Activated T-cell treated with anti-CD3 and anti-CD28 coated beads for 4 hours (primary cell): ENCODE results near the gene MED8.
A peak's percentile ranks its signal among the peaks of the same experiment; 100 is the strongest.
"Not testable (repeated sequence)": the region's sequence is repeated elsewhere in the genome, so short reads cannot be mapped to it uniquely, and the experiment has no call there.

Source experiments
- DNase-seq: peaks from one replicate; pipeline ENCODE4 v3.0.0-alpha.2; 2020

The MED8 gene

DNA sequence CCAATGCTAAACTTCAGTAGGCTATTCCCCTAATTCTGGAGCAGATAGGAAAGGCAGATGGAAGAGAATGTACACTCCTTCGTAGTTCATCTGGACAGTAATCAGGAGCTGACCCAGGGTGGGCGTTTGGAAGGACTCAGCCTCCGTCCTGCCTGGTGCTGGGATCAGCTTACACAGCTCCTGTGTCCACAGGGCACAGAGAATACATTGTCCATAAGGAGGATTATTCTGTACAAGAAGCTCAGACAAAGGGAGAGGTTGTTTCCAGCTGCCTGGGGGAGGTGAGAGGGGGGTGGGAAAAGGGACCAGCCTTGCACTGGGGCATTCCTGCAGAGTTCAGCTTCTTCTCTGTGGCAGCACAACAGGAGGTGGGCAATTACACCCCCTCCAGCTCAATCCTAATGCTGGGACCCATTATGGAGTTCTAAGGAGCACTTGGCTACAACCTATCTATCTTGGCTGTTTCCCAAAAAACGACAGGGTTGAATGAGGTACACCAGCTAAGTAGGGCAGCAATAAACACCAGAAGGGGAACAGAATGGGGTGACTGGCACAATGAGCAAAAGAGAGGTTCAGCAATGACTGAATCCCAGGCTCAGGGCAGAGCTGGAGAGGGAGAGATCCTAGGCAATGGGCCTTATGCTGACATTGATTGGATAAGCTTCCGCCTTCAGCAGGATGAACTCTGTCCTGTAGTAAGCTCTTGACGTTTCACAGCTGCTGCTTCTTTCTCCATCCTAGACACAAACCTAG is 7.4 kb downstream of the MED8 start:
- no peak for DNase-seq

GRCh38 chr1:43381612-43382011 is 8.0 kb downstream of the MED8 start:
- DNase-seq: no peak

- DNase-seq: no peak
These were observed 10.1 kb downstream of the MED8 start for GRCh38 chr1:43379476-43379875.

- no peak for DNase-seq
These were observed 11.8 kb downstream of the MED8 start for GRCh38 chr1:43377831-43378230.

DNA sequence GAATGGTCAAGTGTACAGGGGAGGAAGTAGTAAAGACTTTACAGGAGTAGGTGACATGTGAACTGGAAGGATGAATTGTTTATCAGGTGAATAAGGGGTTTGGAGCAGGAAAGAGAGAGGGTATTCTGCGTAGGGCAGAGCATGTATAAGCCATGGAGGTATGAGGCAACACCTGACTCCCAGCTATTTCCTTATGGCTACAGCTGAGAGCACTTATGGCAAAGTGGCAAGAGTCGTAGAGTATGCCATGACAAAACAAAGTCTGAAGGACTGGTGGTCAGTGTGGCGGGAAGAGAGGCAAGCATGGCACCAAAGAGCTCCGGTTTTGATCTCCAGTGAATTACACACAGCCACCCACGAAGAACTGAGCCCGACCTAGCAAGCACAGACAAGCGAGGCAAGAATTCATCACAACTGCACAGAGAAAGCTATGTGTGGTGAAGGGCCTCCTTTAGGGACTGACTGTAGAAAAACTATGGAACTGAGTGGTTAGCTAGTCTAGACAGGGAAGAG is 12.8 kb downstream of the MED8 start:
- DNase-seq: no peak

- DNase-seq: no peak
These were observed 16.3 kb downstream of the MED8 start for GRCh38 chr1:43373066-43373940.

- DNase-seq: no peak
These were observed 17.4 kb downstream of the MED8 start for GRCh38 chr1:43372172-43372571.

DNA sequence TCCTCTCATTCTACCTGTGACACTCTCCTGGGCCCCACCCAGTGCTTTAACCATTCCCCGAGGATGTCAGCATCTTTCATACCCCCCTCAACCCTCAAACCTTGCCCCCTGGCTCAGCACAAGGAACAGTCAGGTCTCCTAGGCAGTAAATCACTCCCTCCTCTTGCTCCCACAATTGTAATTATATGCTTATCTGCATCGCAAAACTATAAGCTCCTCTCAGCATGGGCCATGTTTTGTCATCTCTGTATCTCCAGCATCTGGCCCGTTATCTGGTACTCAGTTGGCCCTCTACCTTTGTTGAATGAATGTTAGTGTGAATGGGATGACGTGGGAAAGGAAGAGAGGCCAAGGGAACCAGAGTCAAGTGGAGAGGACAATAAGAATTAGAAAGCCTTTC is 19.0 kb downstream of the MED8 start:
- no peak for DNase-seq

DNA sequence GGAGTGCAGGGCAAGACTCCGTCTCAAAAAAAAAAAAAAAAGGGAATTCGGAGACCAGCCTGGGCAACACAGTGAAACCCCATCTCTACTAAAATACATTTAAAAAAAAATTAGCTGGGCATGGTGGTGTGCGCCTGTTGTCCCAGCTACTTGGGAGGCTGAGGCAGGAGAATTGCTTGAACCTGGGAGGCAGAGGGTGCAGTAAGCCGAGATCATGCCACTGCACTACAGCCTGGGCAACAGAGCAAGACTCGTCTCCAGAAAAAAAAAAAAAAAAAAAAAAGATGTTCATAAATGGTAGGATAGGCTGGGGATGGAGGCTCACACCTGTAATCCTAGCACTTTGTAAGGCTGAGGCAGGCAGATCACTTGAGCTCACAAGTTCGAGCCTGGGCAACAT is 19.8 kb downstream of the MED8 start:
- DNase-seq: not testable (repeated sequence)

DNA sequence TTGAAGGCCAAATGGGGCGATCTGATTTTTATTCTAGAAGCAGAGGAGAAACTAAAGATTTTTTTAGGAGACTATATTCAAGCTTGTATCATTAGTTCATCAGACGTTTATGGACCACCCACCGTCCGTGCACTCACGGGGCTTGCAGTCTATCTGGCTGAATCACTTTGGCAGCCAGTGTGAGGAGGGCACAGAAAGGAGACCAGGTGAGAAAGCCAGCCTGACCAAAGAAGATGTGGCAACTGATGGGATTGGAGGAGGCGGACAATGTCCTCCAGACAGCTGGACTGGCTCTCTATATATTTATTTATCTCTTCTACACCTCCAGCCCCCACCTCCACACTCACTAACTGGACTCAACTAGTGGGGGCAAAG is 21.0 kb downstream of the MED8 start:
- DNase-seq: no peak

GRCh38 chr1:43367904-43368645 is 21.5 kb downstream of the MED8 start, which contains the start of gene ELOVL1:
ELOVL1 (minus strand) TSS chr1:43368011; CDS start chr1:43365609, 2,402 bp downstream.
- peak; percentile 63 for DNase-seq

- DNase-seq: peak; percentile 32
These were observed 22.3 kb downstream of the MED8 start for GRCh38 chr1:43367026-43367903.

DNA sequence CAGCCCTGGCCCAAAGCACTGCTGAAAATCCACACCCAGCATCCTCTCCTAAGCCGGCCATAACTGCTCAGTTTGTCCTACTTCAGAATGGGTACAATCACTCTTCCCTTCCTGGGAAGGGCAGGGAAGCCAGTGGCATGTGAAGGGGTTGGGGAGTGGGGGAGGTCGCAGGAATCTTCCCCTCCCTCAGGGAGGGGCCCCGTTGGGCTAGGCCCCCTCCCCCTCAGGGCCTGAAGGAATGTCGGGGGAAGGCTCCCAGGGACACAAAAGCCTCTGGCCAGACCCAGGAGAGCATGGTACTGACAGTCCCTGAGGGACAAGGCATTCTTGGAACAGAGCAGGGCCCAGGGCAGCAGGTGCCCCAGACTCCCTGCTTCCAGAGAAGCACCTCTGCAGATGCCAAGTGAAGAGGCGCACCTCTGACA is 23.0 kb downstream of the MED8 start:
- no peak for DNase-seq

DNA sequence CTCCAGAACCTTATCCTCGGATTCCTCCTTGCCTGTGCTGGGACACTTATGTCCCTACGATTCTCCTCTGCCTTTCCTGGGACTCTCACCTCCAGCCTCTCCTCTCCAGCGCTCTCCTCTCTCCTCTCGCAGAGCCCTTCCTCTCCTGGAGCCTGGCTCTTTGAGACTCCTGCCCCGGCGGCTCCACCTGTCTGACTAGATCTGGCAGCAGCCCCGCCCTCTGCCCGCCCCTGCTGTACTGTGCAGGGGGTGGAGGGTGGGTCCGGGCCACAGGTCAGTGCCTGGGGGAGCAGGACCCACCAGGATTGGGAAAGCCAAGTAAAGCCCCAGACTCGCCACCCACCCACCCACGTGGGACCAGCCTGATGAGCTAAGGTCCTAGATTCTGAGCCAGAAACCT is 23.4 kb downstream of the MED8 start:
- no peak for DNase-seq

GRCh38 chr1:43365678-43366077 is 23.9 kb downstream of the MED8 start:
- DNase-seq: no peak

DNA sequence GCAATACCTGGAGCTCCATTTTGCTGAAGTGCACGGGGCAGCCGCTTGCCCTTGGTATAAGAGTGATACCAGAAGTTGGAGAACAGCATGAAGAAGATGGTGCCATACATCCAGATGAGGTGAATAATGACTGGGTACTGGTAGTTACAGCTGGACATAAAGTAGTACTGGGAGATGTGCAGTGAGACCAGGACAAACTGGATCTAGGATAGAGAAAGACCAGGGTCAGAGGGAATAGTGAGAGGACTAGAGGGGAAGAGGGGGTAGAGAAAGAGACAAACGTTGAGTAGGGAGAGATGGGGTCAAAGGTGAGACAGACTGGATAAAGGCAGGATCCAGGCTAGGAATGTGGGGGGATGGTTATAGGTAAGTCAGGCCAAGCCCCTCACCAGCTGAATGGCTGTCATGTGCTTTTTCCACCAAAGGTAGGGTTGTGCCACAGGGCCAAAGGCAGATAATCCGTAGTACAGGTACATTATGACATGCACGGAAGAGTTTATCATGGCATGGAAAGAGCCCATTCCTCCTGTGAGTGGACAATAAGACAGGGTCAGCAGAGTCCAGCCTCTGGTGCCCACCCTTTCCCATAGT is 25.6 kb downstream of the MED8 start:
- no peak for DNase-seq

GRCh38 chr1:43363283-43363934 is 26.2 kb downstream of the MED8 start:
- no peak for DNase-seq

DNA sequence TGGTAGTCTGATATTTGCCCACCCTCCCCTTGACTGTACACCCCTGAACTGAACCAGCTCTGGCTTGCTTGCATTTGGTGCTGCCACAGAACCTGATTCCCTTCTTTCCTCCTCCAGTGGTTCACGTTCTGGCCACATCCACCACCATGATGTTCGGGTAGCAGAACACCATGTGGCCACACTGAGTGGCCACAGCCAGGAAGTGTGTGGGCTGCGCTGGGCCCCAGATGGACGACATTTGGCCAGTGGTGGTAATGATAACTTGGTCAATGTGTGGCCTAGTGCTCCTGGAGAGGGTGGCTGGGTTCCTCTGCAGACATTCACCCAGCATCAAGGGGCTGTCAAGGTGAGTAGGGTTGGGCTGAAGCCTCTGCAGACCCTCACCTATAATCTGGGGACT is 29.0 kb downstream of the MED8 start:
- no peak for DNase-seq

DNA sequence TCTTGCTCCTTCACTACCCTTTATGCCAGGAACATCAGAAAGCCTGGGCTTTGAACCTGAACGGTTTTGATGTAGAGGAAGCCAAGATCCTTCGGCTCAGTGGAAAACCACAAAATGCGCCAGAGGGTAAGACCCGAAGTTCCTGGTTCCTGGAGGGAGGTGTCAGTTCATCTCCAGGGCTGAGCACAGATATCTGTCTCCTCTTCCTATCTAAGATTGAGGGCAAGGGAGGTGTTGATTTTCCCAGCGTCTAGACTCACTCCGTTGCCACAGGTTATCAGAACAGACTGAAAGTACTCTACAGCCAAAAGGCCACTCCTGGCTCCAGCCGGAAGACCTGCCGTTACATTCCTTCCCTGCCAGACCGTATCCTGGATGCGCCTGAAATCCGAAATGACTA is 29.9 kb downstream of the MED8 start:
- no peak for DNase-seq

DNA sequence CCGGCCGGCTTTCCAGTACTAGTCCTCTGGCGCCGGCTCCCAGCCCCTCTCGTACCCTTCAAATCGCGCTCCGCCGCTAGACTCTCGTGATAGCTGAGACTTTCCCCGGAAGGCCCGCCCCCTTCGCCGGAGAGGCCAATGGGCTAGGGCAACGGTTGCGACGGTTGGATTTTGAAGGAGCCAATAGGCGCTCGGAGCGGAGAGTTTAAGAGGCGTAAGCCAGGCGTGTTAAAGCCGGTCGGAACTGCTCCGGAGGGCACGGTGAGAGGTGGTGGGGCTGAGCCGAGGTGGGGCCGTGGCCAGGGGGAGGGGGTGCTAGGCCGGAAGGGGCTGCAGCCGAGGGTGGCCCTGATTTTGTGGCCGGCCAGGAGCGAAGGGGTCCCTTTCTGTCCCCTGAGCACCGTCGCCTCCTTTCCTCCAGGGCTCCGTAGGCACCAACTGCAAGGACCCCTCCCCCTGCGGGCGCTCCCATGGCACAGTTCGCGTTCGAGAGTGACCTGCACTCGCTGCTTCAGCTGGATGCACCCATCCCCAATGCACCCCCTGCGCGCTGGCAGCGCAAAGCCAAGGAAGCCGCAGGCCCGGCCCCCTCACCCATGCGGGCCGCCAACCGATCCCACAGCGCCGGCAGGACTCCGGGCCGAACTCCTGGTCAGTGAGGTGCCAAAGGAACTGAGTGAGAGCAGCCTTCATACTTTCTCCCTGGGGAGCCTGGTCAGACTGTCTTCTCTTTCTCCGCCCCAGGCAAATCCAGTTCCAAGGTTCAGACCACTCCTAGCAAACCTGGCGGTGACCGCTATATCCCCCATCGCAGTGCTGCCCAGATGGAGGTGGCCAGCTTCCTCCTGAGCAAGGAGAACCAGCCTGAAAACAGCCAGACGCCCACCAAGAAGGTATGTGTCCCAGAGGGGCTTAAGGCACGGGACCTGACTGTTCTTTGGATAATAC is 30.6 kb downstream of the MED8 start, which contains the start of gene CDC20:
TSS of gene CDC20 (plus strand) at position 236 of the 948 bp plus-strand sequence. CDS start at position 471, 235 bp downstream.
- DNase-seq: peak; percentile 98
